ENCODE measurements around the gene S100A5.

The S100A5 gene

DNA sequence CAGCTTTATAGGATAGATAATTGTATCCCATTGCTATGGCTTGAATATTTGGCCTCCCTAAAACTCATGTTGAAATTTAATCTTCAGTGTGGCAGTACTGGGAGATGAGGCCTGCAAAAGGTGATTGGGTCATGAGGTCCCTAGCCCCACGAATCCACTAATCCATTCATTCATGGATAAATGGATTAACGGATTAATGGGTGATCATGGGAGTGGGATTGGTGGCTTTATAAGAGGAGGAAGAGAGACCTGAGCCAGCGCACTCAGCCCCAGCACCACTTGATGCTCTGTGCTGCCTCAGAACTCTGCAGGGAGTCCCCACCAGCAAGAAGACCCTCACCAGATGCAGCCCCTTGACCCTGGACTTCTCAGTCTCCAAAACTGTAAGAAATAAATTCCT lies 37.0 kb downstream of the S100A5 start:
- no peak for DNase-seq

DNA sequence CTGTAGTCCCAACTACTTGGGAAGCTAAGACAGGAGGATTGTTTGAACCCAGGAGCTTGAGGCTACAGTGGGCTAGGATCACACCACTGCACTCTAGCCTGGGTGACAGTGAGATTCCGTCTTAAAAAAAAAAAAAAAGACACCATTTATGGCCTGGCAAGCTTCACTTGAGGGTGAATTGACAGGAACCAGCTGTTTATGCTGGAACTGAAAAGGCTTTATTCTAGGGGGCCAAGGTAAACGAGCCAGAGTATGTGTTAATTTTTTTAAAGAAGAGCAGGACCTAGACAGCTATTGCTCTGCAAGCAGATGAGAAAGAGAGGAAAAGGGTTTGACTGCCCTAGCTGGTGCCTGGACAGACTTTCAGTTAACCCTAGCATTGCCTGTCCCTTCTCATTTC lies 42.0 kb downstream of the S100A5 start:
- DNase-seq, result no peak

DNA sequence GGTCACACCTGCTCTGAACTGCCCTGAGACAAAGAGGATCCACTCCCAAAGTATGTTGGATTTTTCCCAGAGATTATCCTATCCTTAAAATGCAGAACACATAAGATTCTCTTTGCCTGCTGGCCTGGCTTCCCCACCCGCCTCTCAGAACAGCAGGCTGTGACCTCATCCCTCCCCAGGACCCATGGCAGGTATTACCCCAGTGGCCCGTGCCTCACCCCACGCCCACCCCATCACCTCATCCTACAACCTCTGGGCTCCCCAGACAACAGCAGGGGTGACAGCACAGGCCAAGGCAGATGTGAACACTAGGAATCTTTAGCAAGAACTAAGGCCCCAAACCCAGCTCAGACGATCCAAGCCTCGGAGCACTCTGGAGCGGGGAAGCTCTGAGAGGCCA lies 45.2 kb downstream of the S100A5 start:
- no peak for DNase-seq

DNA sequence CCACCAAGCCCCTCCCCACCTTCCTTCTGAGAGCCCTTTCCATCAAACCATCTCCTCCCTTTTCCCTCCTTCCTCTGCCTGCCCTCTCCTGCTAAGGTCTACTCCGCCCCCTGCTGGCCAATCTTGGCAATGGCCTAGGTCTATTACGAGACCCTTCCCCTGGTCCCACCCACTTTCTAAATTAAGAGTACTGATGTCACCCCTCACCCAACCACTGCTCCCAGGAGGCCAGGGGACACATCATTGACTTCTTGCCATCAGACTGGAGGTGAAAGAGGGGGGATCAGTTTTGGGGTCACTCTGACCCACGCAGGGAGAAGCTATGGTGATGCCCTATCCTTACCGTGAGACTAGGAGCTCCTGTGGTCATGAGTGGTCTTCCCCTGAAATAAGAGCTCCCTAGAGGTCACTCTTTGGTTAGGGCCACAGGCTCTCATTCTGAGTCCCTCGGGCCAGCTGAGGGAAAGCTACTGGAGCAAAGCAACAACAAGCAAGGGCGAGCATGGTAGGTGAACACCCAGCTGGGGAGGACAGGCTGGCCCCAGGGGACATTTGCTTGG lies 45.7 kb downstream of the S100A5 start:
- DNase-seq, result peak; percentile 45

DNA sequence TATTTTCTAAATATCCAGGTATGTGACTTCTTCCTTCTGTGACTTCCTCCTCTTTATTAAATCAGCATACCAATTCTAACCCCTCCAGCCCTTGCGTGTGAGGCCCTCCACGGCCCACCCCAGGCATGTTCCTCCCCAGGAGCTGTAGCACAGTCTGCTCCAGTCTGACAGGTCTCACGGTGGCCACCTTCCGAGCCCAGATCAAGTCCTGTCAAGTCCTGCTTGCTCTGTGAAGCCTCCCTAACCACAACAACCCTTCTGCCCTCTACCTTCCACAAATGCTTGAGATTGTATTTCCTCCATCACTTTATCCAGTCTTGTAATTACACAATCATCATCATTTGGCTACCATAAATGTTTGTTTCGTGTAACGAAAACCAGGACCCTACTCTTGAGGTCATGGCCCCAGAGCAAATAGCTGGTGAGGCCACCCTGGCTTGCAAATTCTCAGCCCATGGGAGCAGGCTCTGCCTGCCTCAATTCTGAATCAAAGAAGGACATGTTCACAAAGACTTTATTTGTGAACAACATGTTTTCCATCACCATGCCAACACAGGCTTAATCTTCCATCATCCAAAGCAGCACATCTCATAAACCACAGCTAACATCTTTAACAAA lies 47.3 kb downstream of the S100A5 start:
- DNase-seq, result no peak

DNA sequence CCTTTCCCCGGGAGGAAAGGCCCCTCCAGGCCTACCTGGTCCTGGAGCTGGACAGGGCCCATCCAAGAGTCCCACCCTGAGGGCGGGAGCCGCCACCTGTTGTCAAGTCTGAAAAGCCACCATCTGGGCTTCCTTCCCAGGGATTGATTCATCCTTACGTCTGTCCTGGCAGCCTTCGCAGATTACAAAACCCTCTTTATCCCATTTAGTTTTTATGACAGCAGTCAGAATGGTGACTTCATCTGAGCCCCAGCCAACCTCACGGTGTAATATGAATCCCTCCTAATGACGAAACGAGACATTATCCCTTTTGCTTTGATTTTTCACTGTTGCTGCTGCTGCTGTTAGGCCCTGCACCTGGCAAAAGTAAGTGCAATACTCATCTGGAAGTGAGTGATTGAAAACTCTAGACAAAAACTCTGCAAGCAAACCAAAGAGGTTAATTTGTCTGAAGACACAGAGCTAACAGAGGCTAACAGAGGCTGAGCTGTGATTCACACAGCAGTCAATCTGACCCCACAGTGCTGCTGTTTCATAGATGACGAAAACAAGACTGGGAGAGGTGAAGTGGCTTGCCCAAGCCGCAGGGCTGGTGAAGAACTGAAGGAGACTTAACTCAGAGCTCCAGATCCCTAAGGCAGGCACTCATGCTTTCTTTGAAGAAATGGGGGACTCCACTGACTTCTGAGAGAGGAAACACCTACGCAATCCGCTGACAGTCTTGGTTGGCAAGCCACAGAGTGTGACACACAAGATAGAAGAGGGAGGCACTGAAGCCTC lies 50.3 kb downstream of the S100A5 start:
- DNase-seq, result no peak

DNA sequence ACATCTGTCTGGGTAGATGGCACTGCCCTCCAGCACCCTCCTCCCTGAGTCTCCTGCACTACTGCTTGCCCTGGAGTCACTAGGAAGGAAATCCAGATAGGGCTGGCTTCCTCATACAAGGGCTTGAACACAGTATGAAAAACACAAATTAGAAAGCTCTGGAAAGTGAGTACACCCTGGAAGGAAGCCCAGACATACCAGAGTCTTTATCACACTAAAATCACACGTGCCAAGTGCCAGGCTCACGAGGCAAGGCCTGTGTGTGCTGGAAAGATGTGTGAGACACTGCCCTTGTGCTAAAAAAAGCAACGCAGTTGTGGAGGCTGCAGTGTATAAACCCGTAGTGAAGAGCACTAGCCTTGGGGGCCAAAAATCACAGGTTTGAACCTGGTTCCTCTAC lies 52.0 kb downstream of the S100A5 start:
- DNase-seq, result no peak

DNA sequence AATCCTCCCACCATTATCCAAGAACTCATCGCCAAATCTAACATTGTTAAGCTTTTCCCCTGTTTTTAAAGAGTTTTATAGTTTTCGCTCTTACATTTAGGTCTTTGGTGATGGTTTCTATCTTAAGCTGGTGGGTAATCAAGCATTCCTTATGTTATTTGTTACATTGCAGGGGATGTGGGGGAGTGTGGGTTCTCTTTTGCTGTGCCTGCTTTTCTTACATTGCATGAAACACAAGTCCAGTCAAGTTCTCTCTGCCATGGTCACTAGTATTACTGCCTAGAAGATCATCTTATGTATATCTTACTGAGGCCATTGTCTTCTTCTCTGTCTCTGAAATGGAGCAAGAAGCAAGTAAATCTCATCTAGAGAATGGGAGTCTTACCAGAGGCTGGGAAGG lies 53.0 kb downstream of the S100A5 start:
- DNase-seq, result no peak
